HCT116 (cell line): ENCODE data around the gene CAMSAP1. TPM values are rescaled to one million over a fixed set of nuclear protein-coding genes. Genes with fewer than 3 reads are reported as not detected.

Source experiments
- ATAC-seq: fragments of 200-7000 bp; cut with Tn5 transposase; 2 replicates; pipeline ENCODE4 v1.9.1; 2020; ENCODE audit warnings: mild to moderate bottlenecking, moderate library complexity
- BruUV-seq: library from RNA; stranded (reverse); fragments of 400-500 nt; replicated peaks from 2 replicates; lab custom pipeline; 2021; lab: Mats Ljungman, UMichigan
- CTCF ChIA-PET: fragments of 300-600 bp; sonication (Branson Sonifier 250); formaldehyde crosslinking; loops from one replicate; lab custom pipeline; 2021; ENCODE audit warnings: antibody characterized with exemption; lab: Charles Lee
- POLR2A ChIA-PET: fragments of 300-600, 350-600 bp; sonication (Branson Sonifier 250); formaldehyde crosslinking; loops from one replicate; lab custom pipeline; 2021; ENCODE audit warnings: antibody characterized with exemption; lab: Charles Lee
- RAD21 ChIA-PET, 2 experiments: fragments of 300-600 bp; sonication (Branson Sonifier 250); formaldehyde crosslinking; loops; one replicate each; lab custom pipeline; 2023; ENCODE audit warnings: low total read pairs in 2 of 2; ENCODE audit not compliant: uncharacterized antibody in 2 of 2, unreplicated experiment in 2 of 2, low non-redundant PET in 1 of 2; lab: Charles Lee
- DNase-seq: peaks from one replicate; pipeline ENCODE4 v3.0.0-alpha.2; 2010; ENCODE audit warnings: low read depth, low spot score
- H2AFZ ChIP-seq: fragments of 200-600 bp; shearing (Covaris generic), sonication (generic); 2 replicates; pipeline ENCODE4 v1.6.1; 2017; ENCODE audit warnings: low read depth, mixed run types, mixed read lengths, antibody characterized with exemption, low read length; ENCODE audit not compliant: poor library complexity, severe bottlenecking
- H3K27ac ChIP-seq: 2 replicates; pipeline ENCODE4 v1.5.1; 2012; ENCODE audit warnings: low read depth, low read length
- H3K27me3 ChIP-seq: fragments of 200-600 bp; sonication (generic); 2 replicates; pipeline ENCODE4 v1.6.1; 2016; ENCODE audit warnings: mixed run types, low read length, mixed read lengths; ENCODE audit not compliant: insufficient read depth
- H3K36me3 ChIP-seq, 2 experiments: fragments of 200-500 bp in 1 of 2; fragments of 200-600 bp in 1 of 2; sonication (Bioruptor generic) in 1 of 2; sonication (generic) in 1 of 2; 2 replicates each; pipeline versions ENCODE4 v1.5.1 to v1.6.1; 2014 to 2016; ENCODE audit warnings: low read length in 2 of 2, inconsistent platforms in 1 of 2, mixed read lengths in 1 of 2, mixed run types in 1 of 2; ENCODE audit not compliant: insufficient read depth in 2 of 2, control insufficient read depth in 1 of 2
- H3K4me1 ChIP-seq, 2 experiments: fragments of 200-600 bp in 1 of 2; sonication (generic) in 1 of 2; 2 replicates each; pipeline versions ENCODE4 v1.5.1 to v1.6.1; 2012 to 2017; ENCODE audit warnings: low read length in 2 of 2, inconsistent platforms in 1 of 2, mild to moderate bottlenecking in 1 of 2, mixed read lengths in 1 of 2, mixed run types in 1 of 2, moderate library complexity in 1 of 2; ENCODE audit not compliant: insufficient read depth in 2 of 2, control insufficient read depth in 1 of 2
- H3K4me2 ChIP-seq: fragments of 200-600 bp; sonication (generic); 2 replicates; pipeline ENCODE4 v1.6.1; 2017; ENCODE audit warnings: mixed run types, low read length, mixed read lengths
- H3K4me3 ChIP-seq, 2 experiments: fragments of 200-600 bp in 1 of 2; sonication (generic) in 1 of 2; replicated peaks in 1 of 2; 2 replicates each; pipeline ENCODE4 v1.5.1; 2011 to 2016; ENCODE audit warnings: low read length in 2 of 2, control low read depth in 1 of 2, low read depth in 1 of 2, mild to moderate bottlenecking in 1 of 2, mixed read lengths in 1 of 2, mixed run types in 1 of 2
- H3K79me2 ChIP-seq: fragments of 200-600 bp; sonication (generic); 2 replicates; pipeline ENCODE4 v1.6.1; 2017; ENCODE audit warnings: mild to moderate bottlenecking, mixed run types, low read length, moderate library complexity, mixed read lengths; ENCODE audit not compliant: insufficient read depth
- H3K9ac ChIP-seq: fragments of 200-600 bp; sonication (generic); 2 replicates; pipeline ENCODE4 v1.6.1; 2016; ENCODE audit warnings: low read length, mixed read lengths
- H3K9me2 ChIP-seq: fragments of 200-600 bp; sonication (generic), shearing (Covaris generic); 2 replicates; pipeline ENCODE4 v1.6.1; 2017; ENCODE audit warnings: mixed run types, mild to moderate bottlenecking, moderate library complexity; ENCODE audit not compliant: insufficient read depth
- H3K9me3 ChIP-seq, 2 experiments: fragments of 200-500 bp in 1 of 2; fragments of 200-600 bp in 1 of 2; sonication (Bioruptor generic) in 1 of 2; sonication (generic) in 1 of 2; 2 replicates each; pipeline ENCODE4 v1.6.1; 2014 to 2017; ENCODE audit warnings: low read length in 2 of 2, mixed read lengths in 2 of 2, inconsistent platforms in 1 of 2, low read depth in 1 of 2, mild to moderate bottlenecking in 1 of 2, mixed run types in 1 of 2, moderate library complexity in 1 of 2; ENCODE audit not compliant: control insufficient read depth in 1 of 2, insufficient read depth in 1 of 2
- H4K20me1 ChIP-seq: fragments of 200-600 bp; sonication (generic), shearing (Covaris generic); 2 replicates; pipeline ENCODE4 v1.6.1; 2017; ENCODE audit warnings: mixed run types, mild to moderate bottlenecking, moderate library complexity; ENCODE audit not compliant: insufficient read depth
- CBX3 ChIP-seq: IDR thresholded peaks from 2 replicates; pipeline ENCODE4 v1.6.1; 2012; ENCODE audit warnings: low read depth
- CEBPB ChIP-seq: IDR thresholded peaks from 2 replicates; pipeline ENCODE4 v1.6.1; 2012; ENCODE audit warnings: low read depth
- EZH2phosphoT487 ChIP-seq: fragments of 200-600 bp; IDR thresholded peaks from 2 replicates; pipeline ENCODE4 v1.6.1; 2018; ENCODE audit warnings: antibody characterized with exemption, borderline replicate concordance
- FOSL1 ChIP-seq: IDR thresholded peaks from 2 replicates; pipeline ENCODE4 v1.6.1; 2012; ENCODE audit warnings: low read depth
- JUND ChIP-seq: IDR thresholded peaks from 2 replicates; pipeline ENCODE4 v1.6.1; 2012
- RAD21 ChIP-seq: IDR thresholded peaks from 2 replicates; pipeline ENCODE4 v1.6.1; 2012; ENCODE audit warnings: low read depth, mild to moderate bottlenecking
- REST ChIP-seq: IDR thresholded peaks from 2 replicates; pipeline ENCODE4 v1.6.1; 2012; ENCODE audit warnings: low read depth
- SIN3A ChIP-seq: IDR thresholded peaks from 2 replicates; pipeline ENCODE4 v1.6.1; 2012; ENCODE audit warnings: low read depth
- SP1 ChIP-seq: IDR thresholded peaks from 2 replicates; pipeline ENCODE4 v1.6.1; 2012; ENCODE audit warnings: low read depth
- SRF ChIP-seq: IDR thresholded peaks from 2 replicates; pipeline ENCODE4 v1.6.1; 2012; ENCODE audit warnings: low read depth
- YY1 ChIP-seq: IDR thresholded peaks from 2 replicates; pipeline ENCODE4 v1.6.1; 2011; ENCODE audit warnings: low read length, low read depth, moderate library complexity, mild to moderate bottlenecking; ENCODE audit not compliant: insufficient replicate concordance; ENCODE audit errors: extremely low read depth
- ZBTB33 ChIP-seq: IDR thresholded peaks from 2 replicates; pipeline ENCODE4 v1.6.1; 2011; ENCODE audit warnings: mild to moderate bottlenecking, low read length, moderate library complexity; ENCODE audit not compliant: insufficient replicate concordance; ENCODE audit errors: extremely low read depth
- ZNF274 ChIP-seq: fragments of 200-500 bp; sonication (Bioruptor generic); IDR thresholded peaks from 2 replicates; pipeline ENCODE4 v1.6.1; 2014; ENCODE audit warnings: mild to moderate bottlenecking, low read depth, low read length, inconsistent platforms
- intact Hi-C: fragments of 100-400 bp; cut with micrococcal nuclease; formaldehyde crosslinking; loops from 2 replicates; pipeline ENCODE4 v1.10.0; 2022
- total RNA-seq: library from RNA; stranded (reverse); gene quantifications from one replicate; pipeline ENCODE4 v1.2.1, GENCODE V29; 2021; ENCODE audit not compliant: unreplicated experiment
- TF ChIP-seq, protein P1 (sequence below): IDR thresholded peaks from 2 replicates; pipeline ENCODE4 v1.6.1; 2012

The CAMSAP1 gene
- total RNA-seq, 1 experiment from 2014 or later = 33.1 TPM

GRCh38 chr9:135849181-135849580 is 58.2 kb downstream of the CAMSAP1 start (continued):
- no peak for TF ChIP-seq REST
- TF ChIP-seq CBX3 = no peak
- no peak for TF ChIP-seq SIN3A
- TF ChIP-seq, protein P1, sequence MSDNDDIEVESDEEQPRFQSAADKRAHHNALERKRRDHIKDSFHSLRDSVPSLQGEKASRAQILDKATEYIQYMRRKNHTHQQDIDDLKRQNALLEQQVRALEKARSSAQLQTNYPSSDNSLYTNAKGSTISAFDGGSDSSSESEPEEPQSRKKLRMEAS = no peak

- ATAC-seq (no peak), DNase-seq (no peak)
- peaks cover 17% of the 10 kb centered on the region; the same call in 1 of the 2 replicates for H3K79me2 ChIP-seq
- no peak overlapping the region for H3K4me3 ChIP-seq
- ChIA-PET POLR2A (no interaction called here), RAD21 (no interaction called here), CTCF (no interaction called here)
- H3K4me2 ChIP-seq = no peak overlapping the region
- peaks cover 0 to 15% of the 10 kb centered on the region in 2 experiments; a peak in 1 of 4 replicates for H3K4me1 ChIP-seq
- H2AFZ ChIP-seq = no peak overlapping the region
- intact Hi-C loops = no loop called here
- H4K20me1 ChIP-seq = no peaks in the 10 kb centered on the region
- H3K36me3 ChIP-seq = peaks cover 3 to 4% of the 10 kb centered on the region in 2 experiments; a peak in 3 of 4 replicates
- H3K9me3 ChIP-seq = no peaks in the 10 kb centered on the region
- BruUV-seq = no TSS peak
- no peaks in the 10 kb centered on the region for H3K9me2 ChIP-seq
- H3K9ac ChIP-seq = no peak overlapping the region
- no peak overlapping the region for H3K27ac ChIP-seq
- no peaks in the 10 kb centered on the region for H3K27me3 ChIP-seq
- TF ChIP-seq RAD21 (no peak), FOSL1 (no peak), CEBPB (no peak), YY1 (no peak), SRF (no peak), SP1 (no peak), JUND (no peak), REST (no peak), ZNF274 (no peak), ZBTB33 (no peak), EZH2phosphoT487 (no peak)
- TF ChIP-seq, protein P1 = no peak
Measured at GRCh38 chr9:135848341-135849047, 58.9 kb downstream of the CAMSAP1 start.
